Loucy (cell line): ENCODE data around the gene BCKDHB.

ENCODE experiments used
- EZH2phosphoT487 ChIP-seq: fragments of 200-600 bp; IDR thresholded peaks from 2 replicates; pipeline ENCODE4 v1.6.1; 2018; ENCODE audit warnings: antibody characterized with exemption, mild to moderate bottlenecking, moderate library complexity, borderline replicate concordance
- TF ChIP-seq, protein P1 (sequence below): fragments of 200-600 bp; sonication (generic); conservative IDR thresholded peaks from 2 replicates; pipeline ENCODE4 v1.5.1; 2014; ENCODE audit warnings: mild to moderate bottlenecking, antibody characterized with exemption, low read length

DNA sequence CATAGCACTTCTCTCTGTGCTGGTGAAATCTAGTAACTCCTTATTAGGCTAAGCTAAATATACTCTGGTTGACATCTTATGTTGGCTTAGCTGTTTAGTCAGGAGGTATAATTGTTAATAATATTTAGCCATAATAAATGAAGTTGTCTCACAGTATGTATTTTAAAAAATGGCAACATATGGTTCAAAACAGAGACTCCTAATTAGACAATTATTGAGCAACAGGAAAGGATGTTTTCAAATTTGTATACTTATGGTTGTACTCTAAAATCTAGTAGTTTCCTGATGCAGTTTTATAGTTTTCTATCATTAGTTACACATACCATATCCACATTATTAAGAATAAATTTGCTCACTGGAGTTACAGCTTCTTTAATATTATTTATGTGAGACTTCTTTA, 150.2 kb downstream of the BCKDHB start:
- TF ChIP-seq, protein P1, sequence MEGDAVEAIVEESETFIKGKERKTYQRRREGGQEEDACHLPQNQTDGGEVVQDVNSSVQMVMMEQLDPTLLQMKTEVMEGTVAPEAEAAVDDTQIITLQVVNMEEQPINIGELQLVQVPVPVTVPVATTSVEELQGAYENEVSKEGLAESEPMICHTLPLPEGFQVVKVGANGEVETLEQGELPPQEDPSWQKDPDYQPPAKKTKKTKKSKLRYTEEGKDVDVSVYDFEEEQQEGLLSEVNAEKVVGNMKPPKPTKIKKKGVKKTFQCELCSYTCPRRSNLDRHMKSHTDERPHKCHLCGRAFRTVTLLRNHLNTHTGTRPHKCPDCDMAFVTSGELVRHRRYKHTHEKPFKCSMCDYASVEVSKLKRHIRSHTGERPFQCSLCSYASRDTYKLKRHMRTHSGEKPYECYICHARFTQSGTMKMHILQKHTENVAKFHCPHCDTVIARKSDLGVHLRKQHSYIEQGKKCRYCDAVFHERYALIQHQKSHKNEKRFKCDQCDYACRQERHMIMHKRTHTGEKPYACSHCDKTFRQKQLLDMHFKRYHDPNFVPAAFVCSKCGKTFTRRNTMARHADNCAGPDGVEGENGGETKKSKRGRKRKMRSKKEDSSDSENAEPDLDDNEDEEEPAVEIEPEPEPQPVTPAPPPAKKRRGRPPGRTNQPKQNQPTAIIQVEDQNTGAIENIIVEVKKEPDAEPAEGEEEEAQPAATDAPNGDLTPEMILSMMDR, result no peak
- TF ChIP-seq EZH2phosphoT487, result no peak
